Natural killer cell (primary cell): ENCODE measurements around the gene MOCOS. TPM values are rescaled to one million over a fixed set of nuclear protein-coding genes. Genes with fewer than 3 reads are reported as not detected.

Experiments
- ATAC-seq, 3 donors: fragments of 150-1000 bp in 2 of 3; fragments of 200-7000 bp in 1 of 3; cut with Tn5 transposase; 1 replicate in 1 of 3; 2 replicates in 2 of 3; pipeline ENCODE4 v1.10.0; 2021; ENCODE audit warnings: mild to moderate bottlenecking in 2 of 3, moderate library complexity in 2 of 3
- DNase-seq, 2 donors: peaks; one replicate each; pipeline versions ENCODE4 v3.0.0 to v3.0.0-alpha.2; 2013 to 2021; ENCODE audit warnings: mixed read lengths in 1 of 2
- H3K27ac ChIP-seq: one replicate; pipeline ENCODE4 v1.5.1; 2013; ENCODE audit warnings: mild to moderate bottlenecking, low read length
- H3K27me3 ChIP-seq: one replicate; pipeline ENCODE4 v1.6.1; 2013; ENCODE audit warnings: low read length; ENCODE audit not compliant: control insufficient read depth, insufficient read depth
- H3K36me3 ChIP-seq: one replicate; pipeline ENCODE4 v1.6.1; 2013; ENCODE audit warnings: low read length; ENCODE audit not compliant: control insufficient read depth, insufficient read depth
- H3K4me1 ChIP-seq: one replicate; pipeline ENCODE4 v1.6.1; 2013; ENCODE audit warnings: low read length; ENCODE audit not compliant: control insufficient read depth, insufficient read depth
- H3K4me3 ChIP-seq: one replicate; pipeline ENCODE4 v1.5.1; 2013; ENCODE audit warnings: low read length
- H3K9me3 ChIP-seq: one replicate; pipeline ENCODE4 v1.6.1; 2013; ENCODE audit warnings: low read length; ENCODE audit not compliant: control insufficient read depth, insufficient read depth
- H3K27ac Mint-ChIP-seq, 2 donors: one replicate each; pipeline ENCODE4 v1.8.0; 2022; ENCODE audit warnings: mild to moderate bottlenecking in 2 of 2, mixed read lengths in 2 of 2, moderate library complexity in 1 of 2
- H3K27me3 Mint-ChIP-seq, 2 donors: one replicate each; pipeline ENCODE4 v1.8.0; 2022; ENCODE audit warnings: low read depth in 2 of 2, mixed read lengths in 2 of 2
- H3K36me3 Mint-ChIP-seq: one replicate; pipeline ENCODE4 v1.8.0; 2022; ENCODE audit warnings: mixed read lengths
- H3K4me1 Mint-ChIP-seq, 2 donors: one replicate each; pipeline ENCODE4 v1.8.0; 2022; ENCODE audit warnings: mixed read lengths in 2 of 2
- H3K4me3 Mint-ChIP-seq: one replicate; pipeline ENCODE4 v1.8.0; 2022; ENCODE audit warnings: mild to moderate bottlenecking, moderate library complexity, mixed read lengths
- H3K9me3 Mint-ChIP-seq, 2 donors: one replicate each; pipeline ENCODE4 v1.8.0; 2022; ENCODE audit warnings: mixed read lengths in 2 of 2
- WGBS: methylation state at CpG from one replicate; pipeline ENCODE4 v1.1.7; 2013; ENCODE audit warnings: missing lambda C conversion rate; ENCODE audit not compliant: insufficient coverage; 5-methylcytosine and 5-hydroxymethylcytosine counted together
- intact Hi-C: fragments of 100-400 bp; cut with micrococcal nuclease; formaldehyde crosslinking; loops from one replicate; pipeline ENCODE4 v1.14.2; 2022
- total RNA-seq, 4 donors: library from RNA; stranded (reverse); fragments of 120-200 nt in 1 of 4; gene quantifications; one replicate each; pipeline versions ENCODE4 v1.2.3 to v1.2.4, GENCODE V29; 2013 to 2022
- TF ChIP-seq, protein P1 (sequence below): fragments of 200-600 bp; IDR thresholded peaks from one replicate; pipeline ENCODE4 v1.8.0; 2022; ENCODE audit warnings: antibody characterized with exemption

MOCOS gene
- total RNA-seq, 3 donors from 2014 or later (not counting 1 experiment from before 2014, with no cell fraction given) = 0.10 to 0.24 (median 0.16) TPM

DNA sequence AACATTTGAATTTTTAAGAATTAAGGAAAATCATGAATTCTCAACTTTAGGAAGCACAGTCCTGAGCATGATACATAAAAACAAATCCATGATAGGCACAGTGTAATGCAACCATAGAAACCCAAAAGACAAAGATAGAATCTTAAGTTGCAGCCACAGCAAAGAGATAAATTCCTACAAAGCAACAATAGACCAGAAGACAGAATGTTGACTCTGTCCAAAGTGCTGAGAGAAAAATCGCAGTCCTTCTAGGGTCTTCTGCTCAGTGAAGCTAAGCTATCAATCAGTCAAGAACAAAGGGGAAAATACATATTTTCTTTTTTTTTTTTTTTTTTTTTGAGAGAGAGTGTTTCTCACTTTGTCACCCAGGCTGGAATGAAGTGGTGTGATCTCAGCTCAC lies 88.3 kb downstream of the MOCOS start:
- TF ChIP-seq, protein P1, sequence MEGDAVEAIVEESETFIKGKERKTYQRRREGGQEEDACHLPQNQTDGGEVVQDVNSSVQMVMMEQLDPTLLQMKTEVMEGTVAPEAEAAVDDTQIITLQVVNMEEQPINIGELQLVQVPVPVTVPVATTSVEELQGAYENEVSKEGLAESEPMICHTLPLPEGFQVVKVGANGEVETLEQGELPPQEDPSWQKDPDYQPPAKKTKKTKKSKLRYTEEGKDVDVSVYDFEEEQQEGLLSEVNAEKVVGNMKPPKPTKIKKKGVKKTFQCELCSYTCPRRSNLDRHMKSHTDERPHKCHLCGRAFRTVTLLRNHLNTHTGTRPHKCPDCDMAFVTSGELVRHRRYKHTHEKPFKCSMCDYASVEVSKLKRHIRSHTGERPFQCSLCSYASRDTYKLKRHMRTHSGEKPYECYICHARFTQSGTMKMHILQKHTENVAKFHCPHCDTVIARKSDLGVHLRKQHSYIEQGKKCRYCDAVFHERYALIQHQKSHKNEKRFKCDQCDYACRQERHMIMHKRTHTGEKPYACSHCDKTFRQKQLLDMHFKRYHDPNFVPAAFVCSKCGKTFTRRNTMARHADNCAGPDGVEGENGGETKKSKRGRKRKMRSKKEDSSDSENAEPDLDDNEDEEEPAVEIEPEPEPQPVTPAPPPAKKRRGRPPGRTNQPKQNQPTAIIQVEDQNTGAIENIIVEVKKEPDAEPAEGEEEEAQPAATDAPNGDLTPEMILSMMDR = no peak
- Histone ChIP-seq H3K4me1 (no peaks in the 10 kb centered on the region), H3K27ac (no peak overlapping the region), H3K4me3 (no peak overlapping the region), H3K27me3 (peaks cover 2% of the 10 kb centered on the region), H3K9me3 (no peaks in the 10 kb centered on the region), H3K36me3 (no peaks in the 10 kb centered on the region)
- no peak for ATAC-seq
- H3K9me3 Mint-ChIP-seq = no peaks in the 10 kb centered on the region
- peaks cover 22 to 24% of the 10 kb centered on the region in 2 donors for H3K27me3 Mint-ChIP-seq
- H3K36me3 Mint-ChIP-seq = no peaks in the 10 kb centered on the region
- WGBS = 100% methylated on average over 1 of the region's 1 CpG
- intact Hi-C loops = no loop called here
- H3K4me1 Mint-ChIP-seq = no peaks in the 10 kb centered on the region
- H3K27ac Mint-ChIP-seq = no peak overlapping the region
- DNase-seq = no peak
- no peak overlapping the region for H3K4me3 Mint-ChIP-seq

DNA sequence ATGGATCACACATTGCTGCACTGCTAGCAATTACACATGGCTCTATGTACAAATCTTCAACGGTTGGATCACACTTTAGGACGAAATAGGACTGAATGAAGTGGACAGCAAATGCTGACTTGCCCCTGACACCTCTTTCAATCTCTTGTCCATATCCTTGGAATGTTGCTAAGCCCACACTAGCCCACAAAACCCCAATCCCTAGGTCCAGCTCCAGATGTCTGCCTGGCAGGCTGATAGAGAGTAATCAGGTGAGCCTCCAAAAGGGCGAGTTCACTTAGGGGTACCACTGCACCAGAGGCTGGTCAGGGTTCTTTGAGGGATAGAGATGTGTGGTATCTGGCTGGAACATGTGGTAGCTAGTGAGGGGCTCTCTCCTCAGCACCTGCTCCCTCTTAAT lies 91.7 kb downstream of the MOCOS start:
- intact Hi-C loops = no loop called here
- H3K9me3 ChIP-seq = no peaks in the 10 kb centered on the region
- no peak overlapping the region for H3K4me3 ChIP-seq
- no peak for ATAC-seq
- H3K27me3 ChIP-seq = peaks cover 2% of the 10 kb centered on the region
- no peak for DNase-seq
- TF ChIP-seq, protein P1 = no peak
- 71% methylated on average over 3 of the region's 3 CpGs for WGBS
- H3K27ac ChIP-seq = no peak overlapping the region
- Mint-ChIP-seq H3K27ac (no peak overlapping the region), H3K9me3 (no peaks in the 10 kb centered on the region), H3K4me1 (no peaks in the 10 kb centered on the region), H3K36me3 (no peaks in the 10 kb centered on the region), H3K27me3 (peaks cover 25 to 40% of the 10 kb centered on the region in 2 donors), H3K4me3 (no peak overlapping the region)
- no peaks in the 10 kb centered on the region for H3K4me1 ChIP-seq
- no peaks in the 10 kb centered on the region for H3K36me3 ChIP-seq

DNA sequence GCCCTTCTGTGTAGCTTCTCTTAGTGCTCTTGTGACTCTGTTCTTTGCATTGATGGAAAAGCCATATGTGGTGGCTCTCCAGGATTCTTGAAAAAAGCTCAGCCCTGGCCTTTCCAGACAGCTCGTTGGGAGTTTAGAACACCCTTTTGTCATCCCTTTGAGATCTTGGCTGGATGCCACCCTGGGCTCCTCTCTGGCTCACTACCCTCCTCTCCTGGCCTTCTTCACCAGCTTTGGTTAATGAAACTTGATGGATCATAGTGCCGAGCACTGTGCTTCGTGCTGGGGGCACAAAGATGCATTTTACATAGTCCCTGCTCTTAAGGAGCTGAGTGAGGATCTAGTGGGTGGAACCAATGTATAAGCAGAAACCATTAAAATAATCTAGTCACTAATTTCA lies 94.6 kb downstream of the MOCOS start:
- 50% methylated on average over 1 of the region's 3 CpGs for WGBS
- Mint-ChIP-seq H3K4me1 (peaks cover 0 to 4% of the 10 kb centered on the region in 2 donors), H3K27me3 (peaks cover 21 to 37% of the 10 kb centered on the region in 2 donors), H3K36me3 (no peaks in the 10 kb centered on the region), H3K4me3 (no peak overlapping the region), H3K9me3 (no peaks in the 10 kb centered on the region), H3K27ac (no peak overlapping the region)
- ATAC-seq (no peak), DNase-seq (no peak)
- TF ChIP-seq, protein P1 = no peak
- H3K4me3 ChIP-seq = no peak overlapping the region
- peaks cover 2% of the 10 kb centered on the region for H3K27me3 ChIP-seq
- no peaks in the 10 kb centered on the region for H3K36me3 ChIP-seq
- H3K4me1 ChIP-seq = no peaks in the 10 kb centered on the region
- no peak overlapping the region for H3K27ac ChIP-seq
- intact Hi-C loops = loop anchor here (5.0 kb wide), 1 partner anchor 875 kb away; no protein-coding TSS in a partner anchor
- no peaks in the 10 kb centered on the region for H3K9me3 ChIP-seq

DNA sequence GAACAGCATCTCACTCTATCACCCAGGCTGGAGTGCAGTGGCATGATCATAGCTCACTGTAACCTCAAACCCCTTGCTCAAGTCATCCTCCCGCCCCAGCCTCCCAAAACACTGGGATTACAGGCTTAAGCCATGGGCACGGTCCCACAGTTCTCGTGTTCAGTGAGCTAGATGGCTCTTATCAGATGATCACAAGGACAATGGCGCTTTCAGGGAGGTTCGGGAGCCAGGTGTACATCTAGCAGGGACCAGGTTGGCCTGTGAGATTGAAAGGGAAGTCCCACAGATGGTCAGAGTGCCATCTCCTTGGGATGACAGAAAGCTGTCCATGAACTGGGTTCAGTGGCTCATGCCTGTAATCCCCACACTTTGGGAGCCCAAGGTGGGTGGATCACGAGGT lies 96.2 kb downstream of the MOCOS start:
- WGBS = 72% methylated on average over 6 of the region's 6 CpGs
- DNase-seq (no peak), ATAC-seq (no peak)
- Mint-ChIP-seq H3K36me3 (no peaks in the 10 kb centered on the region), H3K9me3 (no peaks in the 10 kb centered on the region), H3K27me3 (peaks cover 24 to 39% of the 10 kb centered on the region in 2 donors), H3K4me1 (peaks cover 0 to 4% of the 10 kb centered on the region in 2 donors), H3K4me3 (no peak overlapping the region), H3K27ac (no peak overlapping the region)
- no peak overlapping the region for H3K27ac ChIP-seq
- no peaks in the 10 kb centered on the region for H3K9me3 ChIP-seq
- H3K27me3 ChIP-seq = peaks cover 2% of the 10 kb centered on the region
- no peak overlapping the region for H3K4me3 ChIP-seq
- intact Hi-C loops = loop anchor here (5.0 kb wide), 1 partner anchor 876 kb away; no protein-coding TSS in a partner anchor
- H3K36me3 ChIP-seq = no peaks in the 10 kb centered on the region
- H3K4me1 ChIP-seq = no peaks in the 10 kb centered on the region
- TF ChIP-seq, protein P1 = no peak
